Fibroblast of villous mesenchyme (primary cell): ENCODE data around the gene TNNC1. TPM values are rescaled to one million over a fixed set of nuclear protein-coding genes. Genes with fewer than 3 reads are reported as not detected.

ENCODE experiments used
- DNase-seq: peaks from one replicate; pipeline ENCODE4 v3.0.0-alpha.2; 2010; ENCODE audit warnings: low read depth
- H3K4me3 ChIP-seq: 2 replicates; pipeline ENCODE4 v1.5.1; 2011; ENCODE audit warnings: low read depth, mild to moderate bottlenecking, low read length
- total RNA-seq: library from RNA; depleted of rRNA; stranded (reverse); fragments of >200 nt; gene quantifications from 2 replicates; pipeline ENCODE4 v1.2.3, GENCODE V29; 2012
- TF ChIP-seq, protein P1 (sequence below): IDR thresholded peaks from 2 replicates; pipeline ENCODE4 v1.5.1; 2012; ENCODE audit warnings: low read depth, mild to moderate bottlenecking, low read length; ENCODE audit not compliant: insufficient read depth

TNNC1 gene
- total RNA-seq, 1 donor, result 1.3 TPM

DNA sequence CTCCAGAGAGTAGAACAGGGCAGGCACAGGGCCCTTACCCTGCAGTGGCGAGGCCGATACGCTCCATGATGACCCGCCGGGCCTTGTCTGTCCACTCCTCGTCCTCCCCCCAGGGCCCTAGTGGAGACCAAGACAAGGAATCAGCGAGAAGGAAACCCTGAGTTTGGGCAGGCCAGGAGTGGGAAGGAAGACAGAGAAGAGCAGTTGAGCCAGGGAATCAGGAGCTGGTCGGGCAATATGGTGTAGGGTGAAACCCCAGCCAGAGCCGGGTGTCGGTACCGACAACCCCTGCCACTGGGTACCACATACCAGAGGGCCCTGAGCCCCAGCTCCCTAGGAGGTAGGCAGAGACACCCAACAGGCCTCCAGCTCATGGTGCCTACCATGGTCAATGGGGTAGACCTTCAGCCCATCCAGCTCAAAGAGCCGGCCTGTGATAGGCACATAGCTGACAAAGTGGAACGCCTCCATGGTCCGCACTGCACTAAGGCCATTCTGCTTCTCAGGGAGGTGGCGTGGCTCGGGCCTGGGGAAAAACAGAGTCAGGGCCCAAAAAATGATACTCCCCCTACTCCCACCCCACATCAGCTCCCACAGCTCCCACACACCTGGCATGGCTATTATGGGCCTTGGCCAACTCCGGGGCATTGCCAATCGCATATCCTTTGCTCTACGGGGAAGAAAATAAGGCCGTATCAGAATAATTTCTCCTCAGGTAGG lies 46.9 kb downstream of the TNNC1 start:
- TF ChIP-seq, protein P1, sequence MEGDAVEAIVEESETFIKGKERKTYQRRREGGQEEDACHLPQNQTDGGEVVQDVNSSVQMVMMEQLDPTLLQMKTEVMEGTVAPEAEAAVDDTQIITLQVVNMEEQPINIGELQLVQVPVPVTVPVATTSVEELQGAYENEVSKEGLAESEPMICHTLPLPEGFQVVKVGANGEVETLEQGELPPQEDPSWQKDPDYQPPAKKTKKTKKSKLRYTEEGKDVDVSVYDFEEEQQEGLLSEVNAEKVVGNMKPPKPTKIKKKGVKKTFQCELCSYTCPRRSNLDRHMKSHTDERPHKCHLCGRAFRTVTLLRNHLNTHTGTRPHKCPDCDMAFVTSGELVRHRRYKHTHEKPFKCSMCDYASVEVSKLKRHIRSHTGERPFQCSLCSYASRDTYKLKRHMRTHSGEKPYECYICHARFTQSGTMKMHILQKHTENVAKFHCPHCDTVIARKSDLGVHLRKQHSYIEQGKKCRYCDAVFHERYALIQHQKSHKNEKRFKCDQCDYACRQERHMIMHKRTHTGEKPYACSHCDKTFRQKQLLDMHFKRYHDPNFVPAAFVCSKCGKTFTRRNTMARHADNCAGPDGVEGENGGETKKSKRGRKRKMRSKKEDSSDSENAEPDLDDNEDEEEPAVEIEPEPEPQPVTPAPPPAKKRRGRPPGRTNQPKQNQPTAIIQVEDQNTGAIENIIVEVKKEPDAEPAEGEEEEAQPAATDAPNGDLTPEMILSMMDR, result no peak
- no peak overlapping the region for H3K4me3 ChIP-seq
- no peak for DNase-seq

DNA sequence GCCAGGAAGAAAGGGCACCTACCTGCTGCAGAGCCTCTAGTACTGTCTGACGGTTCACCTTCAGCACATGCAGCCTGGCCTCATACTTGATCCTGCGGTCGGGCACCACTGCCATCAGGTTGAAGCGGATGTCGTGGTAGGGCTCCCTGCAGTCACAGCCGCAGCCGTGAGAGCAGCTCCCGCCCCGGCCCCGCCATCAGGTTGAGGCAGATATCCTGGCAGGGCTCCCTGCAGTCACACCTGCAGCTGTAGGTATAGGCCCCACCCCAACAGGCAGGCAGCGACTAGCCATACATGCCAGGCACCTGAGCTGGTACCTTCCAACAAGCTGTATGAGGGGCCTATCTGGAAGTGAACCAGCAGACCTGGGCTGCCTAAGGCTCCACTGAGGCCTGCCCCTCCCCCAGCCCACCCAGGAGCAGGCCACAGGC lies 47.6 kb downstream of the TNNC1 start:
- DNase-seq, result no peak
- H3K4me3 ChIP-seq, result no peak overlapping the region
- TF ChIP-seq, protein P1, result no peak

GRCh38 chr3:52405601-52406110 lies 48.2 kb downstream of the TNNC1 start:
- no peak for DNase-seq
- no peak overlapping the region for H3K4me3 ChIP-seq
- TF ChIP-seq, protein P1, result no peak

DNA sequence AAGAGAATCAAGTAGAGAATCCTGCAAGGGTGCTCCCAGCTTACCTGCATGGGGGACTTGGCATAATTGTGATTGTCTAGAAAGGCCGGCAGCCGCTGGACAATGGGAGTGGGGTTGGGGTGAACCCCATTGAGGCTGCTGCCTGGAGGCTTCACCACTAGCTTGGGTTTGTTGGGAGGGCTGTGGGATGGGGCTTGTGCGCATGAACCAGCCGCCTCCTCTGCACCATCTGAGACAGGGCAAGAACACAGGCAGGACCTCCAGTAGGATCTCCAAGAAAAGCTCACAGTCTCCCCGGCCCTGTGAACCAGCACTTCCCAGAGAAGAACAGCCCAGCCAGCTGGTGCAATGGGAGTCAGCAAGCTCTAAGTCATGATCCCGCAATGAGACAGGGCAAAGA lies 48.8 kb downstream of the TNNC1 start:
- no peak for DNase-seq
- TF ChIP-seq, protein P1, result no peak
- no peak overlapping the region for H3K4me3 ChIP-seq

DNA sequence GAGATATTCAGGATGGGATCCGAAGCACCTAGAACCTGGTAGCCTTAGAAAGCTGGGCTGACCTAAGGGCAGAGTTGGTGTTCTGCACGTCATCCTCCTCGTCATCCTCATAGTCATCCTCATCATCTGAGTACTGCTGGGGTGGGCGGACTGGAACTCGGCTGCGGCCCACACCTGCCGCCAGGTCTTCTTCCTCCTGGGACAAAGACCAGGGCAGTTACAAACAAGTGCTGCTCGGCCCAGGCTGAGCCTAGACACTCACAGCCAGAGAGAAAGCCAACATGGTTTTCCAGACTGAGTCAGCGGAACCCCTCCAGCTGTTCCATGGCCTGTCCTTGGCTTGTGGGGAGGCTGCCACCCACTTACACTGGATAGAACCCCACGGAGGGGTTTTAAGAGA lies 49.5 kb downstream of the TNNC1 start:
- DNase-seq, result no peak
- H3K4me3 ChIP-seq, result no peak overlapping the region
- TF ChIP-seq, protein P1, result no peak

GRCh38 chr3:52403955-52404354 lies 49.9 kb downstream of the TNNC1 start:
- H3K4me3 ChIP-seq, result no peak overlapping the region
- DNase-seq, result no peak
- TF ChIP-seq, protein P1, result no peak

DNA sequence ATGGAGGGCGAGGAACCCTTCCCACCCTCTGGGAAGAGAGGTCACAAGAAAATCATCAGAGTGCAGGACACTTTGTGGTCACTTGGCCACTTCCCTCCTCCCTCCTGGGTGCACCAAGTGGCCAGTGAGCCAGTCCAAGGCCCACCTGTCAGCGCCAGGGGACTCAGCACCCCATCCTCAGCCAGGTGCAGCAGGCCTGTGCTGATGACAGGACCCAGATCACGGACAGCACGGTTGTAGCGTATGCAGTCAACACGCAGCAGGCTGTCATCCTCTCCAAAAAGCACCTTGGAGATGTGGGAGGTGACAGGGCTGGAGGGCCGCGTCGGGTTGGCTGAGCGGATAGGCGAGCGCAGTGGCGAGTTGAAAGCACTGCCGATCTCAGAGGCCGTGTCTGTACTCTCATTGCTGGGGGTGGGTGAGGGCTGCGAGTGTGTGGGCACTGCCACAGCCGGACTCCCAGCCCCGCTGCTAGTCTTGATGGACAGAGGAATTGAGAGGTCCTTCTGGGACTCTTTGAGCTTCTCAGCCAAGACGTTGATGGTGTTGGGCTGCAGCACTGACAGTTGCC lies 50.5 kb downstream of the TNNC1 start:
- no peak for DNase-seq
- no peak overlapping the region for H3K4me3 ChIP-seq
- TF ChIP-seq, protein P1, result no peak
